Measurements from ENCODE around the gene GAL3ST2.
"Not testable (repeated sequence)": the region's sequence is repeated elsewhere in the genome, so short reads cannot be mapped to it uniquely, and the experiment has no call there.

GAL3ST2 gene

GRCh38 chr2:241795021-241795999, 18.7 kb downstream of the GAL3ST2 start:
- DNase-seq (ENCODE audit: low read depth) = no peak

GRCh38 chr2:241796209-241796608, 19.6 kb downstream of the GAL3ST2 start:
- no peak for DNase-seq (ENCODE audit: low read depth)

GRCh38 chr2:241796610-241797138, 20.1 kb downstream of the GAL3ST2 start:
- DNase-seq (ENCODE audit: low read depth) = no peak

GRCh38 chr2:241797441-241798080, 20.9 kb downstream of the GAL3ST2 start:
- DNase-seq (ENCODE audit: low read depth) = no peak

- DNase-seq (ENCODE audit: low read depth) = no peak
Measured at GRCh38 chr2:241798081-241798630, 21.5 kb downstream of the GAL3ST2 start.

GRCh38 chr2:241798631-241799521, 22.3 kb downstream of the GAL3ST2 start:
- no peak for DNase-seq (ENCODE audit: low read depth)

GRCh38 chr2:241799522-241800197, 23.0 kb downstream of the GAL3ST2 start:
- DNase-seq (ENCODE audit: low read depth) = no peak

GRCh38 chr2:241800198-241800903, 23.7 kb downstream of the GAL3ST2 start:
- DNase-seq (ENCODE audit: low read depth) = not testable (repeated sequence)

- DNase-seq (ENCODE audit: low read depth) = no peak
Measured at GRCh38 chr2:241801611-241802420, 25.2 kb downstream of the GAL3ST2 start.

- no peak for DNase-seq (ENCODE audit: low read depth)
Measured at GRCh38 chr2:241802421-241803318, 26.0 kb downstream of the GAL3ST2 start.

- DNase-seq (ENCODE audit: low read depth) = no peak
Measured at GRCh38 chr2:241803387-241804325, 27.0 kb downstream of the GAL3ST2 start.

GRCh38 chr2:241804326-241805229, 28.0 kb downstream of the GAL3ST2 start:
- no peak for DNase-seq (ENCODE audit: low read depth)

GRCh38 chr2:241806217-241806616, 29.6 kb downstream of the GAL3ST2 start:
- DNase-seq (ENCODE audit: low read depth) = not testable (repeated sequence)

GRCh38 chr2:241808051-241808720, 31.6 kb downstream of the GAL3ST2 start:
- no peak for DNase-seq (ENCODE audit: low read depth)

- DNase-seq (ENCODE audit: low read depth) = no peak
Measured at GRCh38 chr2:241808721-241809382, 32.2 kb downstream of the GAL3ST2 start, which contains the start of gene NEU4. TSS of gene NEU4 (plus strand) at chr2:241809193. CDS start at chr2:241814485, 5,292 bp downstream.

Measured in activated T-helper 9 cell treated with anti-CD3 and anti-CD28 coated beads, Interleukin-2, amount 50 U/mL, for 16 hours (primary cell).